ENCODE results near the gene FOXQ1.

The FOXQ1 gene

DNA sequence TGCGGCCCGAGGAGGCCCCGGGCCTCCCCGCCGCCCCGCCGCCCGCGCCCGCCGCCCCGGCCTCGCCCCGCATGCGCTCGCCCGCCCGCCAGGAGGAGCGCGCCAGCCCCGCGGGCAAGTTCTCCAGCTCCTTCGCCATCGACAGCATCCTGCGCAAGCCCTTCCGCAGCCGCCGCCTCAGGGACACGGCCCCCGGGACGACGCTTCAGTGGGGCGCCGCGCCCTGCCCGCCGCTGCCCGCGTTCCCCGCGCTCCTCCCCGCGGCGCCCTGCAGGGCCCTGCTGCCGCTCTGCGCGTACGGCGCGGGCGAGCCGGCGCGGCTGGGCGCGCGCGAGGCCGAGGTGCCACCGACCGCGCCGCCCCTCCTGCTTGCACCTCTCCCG lies 1.5 kb downstream of the FOXQ1 start:
- DNase-seq (ENCODE audit: low spot score) = no peak
- in situ Hi-C loops (cut with MboI; ENCODE audit: low pct_unique_long_range_greater_than_20kb, low sequenced_read_pairs, unreplicated experiment) = no loop called here
- TF ChIP-seq, protein P1, sequence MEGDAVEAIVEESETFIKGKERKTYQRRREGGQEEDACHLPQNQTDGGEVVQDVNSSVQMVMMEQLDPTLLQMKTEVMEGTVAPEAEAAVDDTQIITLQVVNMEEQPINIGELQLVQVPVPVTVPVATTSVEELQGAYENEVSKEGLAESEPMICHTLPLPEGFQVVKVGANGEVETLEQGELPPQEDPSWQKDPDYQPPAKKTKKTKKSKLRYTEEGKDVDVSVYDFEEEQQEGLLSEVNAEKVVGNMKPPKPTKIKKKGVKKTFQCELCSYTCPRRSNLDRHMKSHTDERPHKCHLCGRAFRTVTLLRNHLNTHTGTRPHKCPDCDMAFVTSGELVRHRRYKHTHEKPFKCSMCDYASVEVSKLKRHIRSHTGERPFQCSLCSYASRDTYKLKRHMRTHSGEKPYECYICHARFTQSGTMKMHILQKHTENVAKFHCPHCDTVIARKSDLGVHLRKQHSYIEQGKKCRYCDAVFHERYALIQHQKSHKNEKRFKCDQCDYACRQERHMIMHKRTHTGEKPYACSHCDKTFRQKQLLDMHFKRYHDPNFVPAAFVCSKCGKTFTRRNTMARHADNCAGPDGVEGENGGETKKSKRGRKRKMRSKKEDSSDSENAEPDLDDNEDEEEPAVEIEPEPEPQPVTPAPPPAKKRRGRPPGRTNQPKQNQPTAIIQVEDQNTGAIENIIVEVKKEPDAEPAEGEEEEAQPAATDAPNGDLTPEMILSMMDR (IDR thresholded peaks at IDR 0.05; ENCODE audit: extremely low read depth, insufficient read depth, missing control alignments) = no peak

DNA sequence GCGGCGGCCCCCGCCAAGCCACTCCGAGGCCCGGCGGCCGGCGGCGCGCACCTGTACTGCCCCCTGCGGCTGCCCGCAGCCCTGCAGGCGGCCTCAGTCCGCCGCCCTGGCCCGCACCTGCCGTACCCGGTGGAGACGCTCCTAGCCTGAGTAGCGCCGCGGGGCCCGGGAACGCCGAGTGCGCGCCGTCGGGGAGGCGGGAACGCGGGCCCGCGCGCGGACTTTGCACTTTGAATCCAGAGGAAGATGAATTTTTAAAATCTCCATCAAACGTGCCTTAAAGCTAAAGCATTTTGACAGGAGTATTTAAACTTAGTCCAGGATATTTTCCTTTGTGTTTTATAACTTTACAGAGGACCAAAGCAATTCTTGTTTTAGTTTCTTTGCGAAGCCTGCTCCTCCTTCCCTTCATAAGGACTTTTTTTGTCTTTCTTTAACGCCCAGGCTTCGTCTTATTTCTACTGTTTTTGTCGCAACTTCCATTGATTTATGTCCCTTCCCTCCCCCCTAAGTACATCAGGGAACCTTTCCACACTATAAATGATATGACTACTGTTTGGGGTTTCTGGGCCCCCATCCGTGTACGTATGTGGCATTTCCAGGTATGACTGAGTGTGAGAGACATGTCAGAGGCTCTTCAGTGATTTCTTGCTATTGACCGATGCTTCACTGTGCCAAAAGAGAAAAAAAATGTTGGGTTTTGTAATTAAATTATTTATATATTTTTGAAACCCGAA lies 2.0 kb downstream of the FOXQ1 start:
- TF ChIP-seq, protein P1 (IDR thresholded peaks at IDR 0.05; ENCODE audit: extremely low read depth, insufficient read depth, missing control alignments) = peak; percentile 45
- DNase-seq (ENCODE audit: low spot score) = peak; percentile 67
- in situ Hi-C loops (cut with MboI; ENCODE audit: low pct_unique_long_range_greater_than_20kb, low sequenced_read_pairs, unreplicated experiment) = no loop called here

DNA sequence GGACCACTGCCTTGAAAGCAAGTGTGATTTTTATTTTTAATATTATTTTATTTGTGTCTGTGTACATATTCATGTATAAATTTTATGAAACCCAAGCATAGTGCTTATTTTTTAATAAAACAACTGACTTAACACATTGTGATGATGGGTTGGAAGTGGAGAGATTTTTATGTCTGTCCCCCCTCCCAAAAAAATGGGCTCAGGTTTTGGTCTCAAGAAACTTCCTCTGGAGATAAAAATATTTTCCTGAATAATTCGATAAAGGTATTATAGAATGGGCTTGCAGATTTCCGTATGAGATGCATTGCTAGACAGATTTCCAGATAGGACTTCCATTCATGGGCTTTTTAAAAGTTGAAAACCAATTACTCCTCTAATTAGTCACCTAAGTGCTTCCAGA lies 2.7 kb downstream of the FOXQ1 start:
- no peak for DNase-seq (ENCODE audit: low spot score)
- TF ChIP-seq, protein P1 (IDR thresholded peaks at IDR 0.05; ENCODE audit: extremely low read depth, insufficient read depth, missing control alignments) = no peak
- in situ Hi-C loops (cut with MboI; ENCODE audit: low pct_unique_long_range_greater_than_20kb, low sequenced_read_pairs, unreplicated experiment) = no loop called here

DNA sequence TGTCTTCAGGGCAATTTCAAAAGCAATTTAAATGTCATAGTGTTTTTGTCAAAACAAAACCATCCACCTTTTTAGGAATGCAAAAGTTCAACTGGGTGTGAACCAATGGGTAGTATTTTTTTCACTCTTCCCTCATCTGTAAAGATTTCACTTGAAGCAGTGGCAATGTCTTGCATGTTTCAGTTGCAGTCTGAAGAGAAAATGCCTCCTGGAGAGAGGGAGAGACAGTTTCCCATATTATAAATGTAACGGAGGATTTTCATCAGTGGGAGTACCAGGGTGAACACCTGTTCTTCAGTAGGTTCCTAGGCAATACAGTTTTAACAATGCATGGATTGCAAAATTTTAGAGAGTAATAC lies 3.3 kb downstream of the FOXQ1 start:
- TF ChIP-seq, protein P1 (IDR thresholded peaks at IDR 0.05; ENCODE audit: extremely low read depth, insufficient read depth, missing control alignments) = no peak
- in situ Hi-C loops (cut with MboI; ENCODE audit: low pct_unique_long_range_greater_than_20kb, low sequenced_read_pairs, unreplicated experiment) = no loop called here
- DNase-seq (ENCODE audit: low spot score) = no peak

DNA sequence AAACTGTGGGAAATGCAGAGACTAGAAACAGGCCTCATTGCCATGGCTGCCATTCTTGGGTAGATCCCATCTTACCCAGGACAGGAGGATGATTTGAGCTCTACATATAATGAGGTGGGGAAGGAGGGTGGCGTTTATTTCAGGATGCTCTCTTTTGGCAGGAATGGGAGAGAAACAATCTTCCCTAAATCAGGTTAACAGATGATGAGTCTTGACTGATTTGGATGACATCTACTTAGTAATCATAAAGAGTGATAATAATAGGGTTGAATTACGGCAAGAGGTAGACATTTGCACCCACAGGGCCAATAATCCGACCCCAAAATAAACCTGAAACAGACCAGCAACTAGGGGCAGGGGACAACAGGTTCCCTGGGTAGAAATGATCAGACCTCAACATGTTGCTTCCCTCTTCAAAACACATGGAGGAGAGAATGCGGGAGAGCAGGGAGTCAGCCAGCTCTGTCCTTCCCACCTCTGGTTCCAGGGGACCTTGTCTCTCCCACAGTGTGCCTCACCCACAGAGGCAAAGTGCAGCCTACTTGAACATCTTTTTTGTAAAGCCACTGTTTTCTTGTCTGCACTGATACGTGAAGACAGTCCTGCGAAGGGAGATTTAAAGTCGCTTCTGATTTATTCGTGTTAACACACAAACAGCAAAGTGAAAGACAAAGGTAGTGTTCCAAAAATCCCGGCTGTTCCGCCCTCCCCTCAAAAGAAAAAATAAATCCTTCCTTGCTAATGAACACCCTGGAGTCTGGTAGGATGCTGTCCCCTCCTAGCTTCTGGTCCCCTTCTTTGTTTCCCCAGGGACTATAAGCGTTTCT lies 3.9 kb downstream of the FOXQ1 start:
- TF ChIP-seq, protein P1 (IDR thresholded peaks at IDR 0.05; ENCODE audit: extremely low read depth, insufficient read depth, missing control alignments) = no peak
- in situ Hi-C loops (cut with MboI; ENCODE audit: low pct_unique_long_range_greater_than_20kb, low sequenced_read_pairs, unreplicated experiment) = no loop called here
- DNase-seq (ENCODE audit: low spot score) = peak; percentile 43

DNA sequence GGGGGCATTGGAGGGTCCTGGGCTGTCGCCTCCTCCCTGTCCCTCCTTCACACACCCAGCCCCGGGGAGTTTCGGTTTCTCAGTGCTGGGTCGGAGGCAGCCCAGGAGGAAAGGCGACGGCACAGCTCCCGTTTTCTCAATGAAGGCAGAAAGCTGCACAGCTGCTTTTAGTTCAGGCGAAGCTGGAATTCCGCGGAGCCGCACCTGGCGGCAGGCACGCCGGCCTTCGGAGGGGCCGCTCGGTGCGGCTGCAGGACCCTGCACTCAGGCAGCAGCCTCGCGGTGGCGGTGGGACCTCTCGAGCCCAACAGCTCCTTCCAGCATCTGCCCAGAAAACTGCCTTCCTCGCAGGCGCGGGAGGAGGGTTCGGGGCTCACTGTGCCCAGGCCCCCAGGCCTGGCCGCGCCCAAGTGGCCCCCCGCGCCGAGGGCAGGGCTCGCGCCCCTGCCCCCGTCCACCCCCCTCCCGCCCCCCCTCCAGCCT lies 4.6 kb downstream of the FOXQ1 start:
- TF ChIP-seq, protein P1 (IDR thresholded peaks at IDR 0.05; ENCODE audit: extremely low read depth, insufficient read depth, missing control alignments) = no peak
- in situ Hi-C loops (cut with MboI; ENCODE audit: low pct_unique_long_range_greater_than_20kb, low sequenced_read_pairs, unreplicated experiment) = no loop called here
- peak; percentile 43 for DNase-seq (ENCODE audit: low spot score)

All from GM13977 (cell line).